Breast epithelium (tissue), 3 donors: ENCODE results near the gene ZNF443.

ENCODE experiments used
- POLR2A ChIP-seq: fragments of 450-650 bp; IDR thresholded peaks from one replicate; pipeline ENCODE4 v1.6.1; 2016; ENCODE audit warnings: antibody characterized with exemption, mild to moderate bottlenecking, moderate library complexity
- POLR2AphosphoS5 ChIP-seq, 3 donors: sonication (generic); formaldehyde crosslinking; IDR thresholded peaks; one replicate each; pipeline ENCODE4 v1.6.1; 2017; ENCODE audit warnings: antibody characterized with exemption in 3 of 3
- TF ChIP-seq, protein P1 (sequence below), 3 donors: fragments of 450-650 bp; IDR thresholded peaks; one replicate each; pipeline ENCODE4 v1.5.1; 2016 to 2017; ENCODE audit warnings: antibody characterized with exemption in 3 of 3, mild to moderate bottlenecking in 3 of 3, moderate library complexity in 3 of 3

DNA sequence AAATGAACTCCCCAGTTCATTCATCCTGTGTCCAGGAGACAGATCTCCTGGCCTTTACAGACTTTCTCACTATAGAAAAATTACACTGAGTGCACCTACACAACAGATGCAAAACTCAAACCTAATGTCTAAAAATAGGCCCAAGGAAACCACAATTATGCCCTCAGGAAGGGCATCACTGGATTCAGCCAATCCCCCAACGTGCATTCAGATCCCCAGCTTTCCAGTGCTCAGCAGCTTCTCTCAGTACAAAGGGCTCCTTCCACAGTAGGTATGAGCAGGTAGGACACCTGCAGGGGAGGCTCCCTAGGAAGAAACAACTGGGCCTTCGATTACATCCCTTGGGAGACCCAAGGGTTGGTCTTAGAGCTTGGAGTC, 41.7 kb upstream of the ZNF443 start:
- TF ChIP-seq POLR2AphosphoS5 (IDR thresholded peaks at IDR 0.05) (no peak), POLR2A (no peak)
- TF ChIP-seq, protein P1, sequence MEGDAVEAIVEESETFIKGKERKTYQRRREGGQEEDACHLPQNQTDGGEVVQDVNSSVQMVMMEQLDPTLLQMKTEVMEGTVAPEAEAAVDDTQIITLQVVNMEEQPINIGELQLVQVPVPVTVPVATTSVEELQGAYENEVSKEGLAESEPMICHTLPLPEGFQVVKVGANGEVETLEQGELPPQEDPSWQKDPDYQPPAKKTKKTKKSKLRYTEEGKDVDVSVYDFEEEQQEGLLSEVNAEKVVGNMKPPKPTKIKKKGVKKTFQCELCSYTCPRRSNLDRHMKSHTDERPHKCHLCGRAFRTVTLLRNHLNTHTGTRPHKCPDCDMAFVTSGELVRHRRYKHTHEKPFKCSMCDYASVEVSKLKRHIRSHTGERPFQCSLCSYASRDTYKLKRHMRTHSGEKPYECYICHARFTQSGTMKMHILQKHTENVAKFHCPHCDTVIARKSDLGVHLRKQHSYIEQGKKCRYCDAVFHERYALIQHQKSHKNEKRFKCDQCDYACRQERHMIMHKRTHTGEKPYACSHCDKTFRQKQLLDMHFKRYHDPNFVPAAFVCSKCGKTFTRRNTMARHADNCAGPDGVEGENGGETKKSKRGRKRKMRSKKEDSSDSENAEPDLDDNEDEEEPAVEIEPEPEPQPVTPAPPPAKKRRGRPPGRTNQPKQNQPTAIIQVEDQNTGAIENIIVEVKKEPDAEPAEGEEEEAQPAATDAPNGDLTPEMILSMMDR (IDR thresholded peaks at IDR 0.05), result no peak
